MV-4-11 (cell line): ENCODE results near the gene THEMIS2.
"Not testable (repeated sequence)": the region's sequence is repeated elsewhere in the genome, so short reads cannot be mapped to it uniquely, and the experiment has no call there.

Source experiments
- DNase-seq: peaks from one replicate; lab custom pipeline; 2025; lab: John Stamatoyannopoulos, UW

The THEMIS2 gene

GRCh38 chr1:27862671-27863537, 9.4 kb upstream of the THEMIS2 start:
- DNase-seq, result peak; percentile 99

DNA sequence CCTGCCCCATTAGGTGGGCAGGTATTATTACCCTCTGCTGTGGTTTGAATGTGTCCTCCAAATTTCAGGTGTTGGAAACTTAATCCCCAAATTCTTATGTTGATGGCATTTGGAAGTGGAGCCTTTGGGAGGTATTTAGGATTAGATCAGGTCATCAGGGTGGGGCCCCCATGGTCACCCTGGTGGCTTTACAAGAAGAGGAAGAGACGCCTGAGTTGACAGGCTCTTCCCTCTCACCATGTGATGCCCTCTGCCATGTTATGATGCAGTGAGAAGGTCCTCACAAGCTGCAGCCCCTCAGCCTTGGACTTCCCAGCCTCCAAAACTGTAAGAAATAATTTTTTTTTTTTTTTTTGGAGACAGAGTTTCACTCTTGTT, 8.8 kb upstream of the THEMIS2 start:
- peak; percentile 76 for DNase-seq

- peak; percentile 70 for DNase-seq
These were observed 8.0 kb upstream of the THEMIS2 start for GRCh38 chr1:27864264-27864895.

DNA sequence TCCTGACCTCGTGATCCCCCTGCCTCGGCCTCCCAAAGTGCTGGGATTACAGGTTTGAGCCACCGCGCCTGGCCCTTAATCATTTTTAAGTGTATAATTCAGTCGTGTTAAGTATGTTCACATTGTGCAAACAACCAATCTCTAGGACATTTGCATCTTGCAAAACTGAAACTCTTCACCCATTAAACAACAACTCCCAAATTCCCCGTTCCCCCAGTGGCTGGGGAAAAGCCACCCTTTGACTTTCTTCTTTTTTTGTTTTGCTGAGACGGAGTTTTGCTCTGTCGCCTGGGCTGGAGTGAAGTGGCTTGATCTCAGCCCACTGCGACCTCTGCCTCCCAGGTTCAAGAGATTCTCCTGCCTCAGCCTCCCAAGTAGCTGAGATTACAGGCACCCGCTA, 6.5 kb upstream of the THEMIS2 start:
- no peak for DNase-seq

GRCh38 chr1:27868556-27868931, 3.8 kb upstream of the THEMIS2 start:
- peak; percentile 37 for DNase-seq

GRCh38 chr1:27868932-27869718, 3.2 kb upstream of the THEMIS2 start:
- peak; percentile 78 for DNase-seq

DNA sequence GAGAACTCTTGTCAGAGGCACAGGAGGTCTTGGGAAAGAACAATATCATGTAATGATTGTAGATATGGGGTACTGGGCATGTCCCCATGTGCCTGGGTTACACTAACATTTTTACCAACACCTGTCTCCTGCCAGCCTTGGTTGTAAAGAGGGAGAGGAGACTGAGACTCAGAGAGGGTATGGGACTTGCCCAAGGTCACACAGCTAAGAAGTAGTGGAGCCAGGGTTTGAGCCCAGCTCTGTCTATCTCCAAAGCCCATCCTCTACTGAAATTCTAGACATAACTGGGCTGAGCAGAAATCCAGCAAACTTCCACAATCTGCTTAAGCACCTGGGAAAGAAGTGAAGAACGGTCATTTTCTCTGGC, 2.6 kb upstream of the THEMIS2 start:
- DNase-seq, result no peak

GRCh38 chr1:27871076-27871475, 1.3 kb upstream of the THEMIS2 start:
- DNase-seq, result not testable (repeated sequence)

DNA sequence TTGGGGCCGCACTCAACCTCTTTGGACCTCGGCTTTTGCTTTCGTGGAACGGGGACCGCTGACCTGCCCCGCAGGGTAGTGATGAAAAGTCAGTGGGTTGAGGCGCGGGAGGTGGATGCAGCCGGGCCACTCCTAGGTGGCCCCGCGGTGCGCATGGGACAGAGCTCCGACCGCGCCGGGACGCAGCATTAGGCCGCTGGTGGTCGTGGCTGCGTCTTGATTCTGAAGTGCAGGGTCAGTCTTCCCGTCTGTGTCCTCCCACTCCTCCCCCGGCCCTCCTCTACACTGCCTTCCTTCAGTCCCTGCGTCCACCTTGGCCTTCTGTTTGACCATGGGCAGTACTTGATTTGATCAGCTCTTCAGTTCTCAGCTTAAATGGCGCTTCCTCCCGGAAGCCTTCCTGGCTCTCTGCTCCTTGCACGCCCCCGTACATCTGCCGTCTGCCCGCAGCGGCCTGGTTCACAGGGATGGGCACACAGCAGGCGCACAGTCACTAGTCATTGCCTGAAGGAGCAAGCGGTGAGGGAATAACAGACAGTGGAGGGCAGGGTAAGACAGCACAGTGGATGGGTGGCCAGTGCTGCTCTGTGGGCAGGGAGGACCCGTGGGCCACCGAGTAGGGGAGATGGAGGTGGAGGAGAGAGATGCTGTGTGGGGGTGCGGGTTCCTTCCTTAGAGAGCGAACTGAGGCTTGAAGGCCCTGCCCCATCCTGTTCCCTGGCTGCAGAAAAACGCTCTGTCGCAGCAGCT, 633 bp downstream of the THEMIS2 start:
- peak; percentile 36 for DNase-seq

- DNase-seq, result no peak
These were observed 1.5 kb downstream of the THEMIS2 start for GRCh38 chr1:27873671-27874384.

DNA sequence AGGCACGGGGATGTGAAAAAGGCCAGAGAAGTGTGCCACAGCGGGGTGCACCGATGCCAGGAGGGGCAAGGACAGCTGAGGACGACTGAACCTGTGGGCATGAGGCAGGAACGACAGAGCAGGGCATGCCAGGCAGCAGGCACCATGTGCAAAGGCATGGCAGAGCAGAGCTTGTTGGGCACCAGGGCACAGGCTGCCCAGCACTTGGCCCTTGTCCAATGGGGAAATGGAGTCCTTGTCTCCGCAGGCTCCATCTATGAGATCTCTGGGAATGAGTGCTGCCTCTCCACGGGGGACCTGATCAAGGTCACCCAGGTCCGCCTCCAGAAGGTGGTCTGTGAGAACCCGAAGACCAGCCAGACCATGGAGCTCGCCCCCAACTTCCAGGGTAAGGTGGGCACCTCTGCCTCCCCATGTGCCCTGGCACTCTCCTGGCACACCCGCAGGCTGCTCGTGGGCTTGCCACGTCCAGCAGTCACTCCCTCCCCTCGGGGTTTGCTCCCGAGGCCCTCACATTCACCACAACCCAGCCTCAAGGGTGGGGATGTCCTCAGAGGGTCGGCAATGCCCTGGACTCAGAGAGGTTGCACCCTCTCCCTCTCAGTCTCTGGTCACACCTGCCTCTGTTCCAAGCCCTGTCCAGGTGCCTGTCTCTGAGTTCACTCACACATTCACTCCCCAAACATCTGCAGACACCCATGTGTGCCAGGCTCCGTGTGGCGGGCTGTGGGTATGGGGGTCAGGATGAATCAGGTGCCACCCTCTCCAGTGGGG, 4.2 kb downstream of the THEMIS2 start:
- no peak for DNase-seq

GRCh38 chr1:27877115-27877416, 4.7 kb downstream of the THEMIS2 start:
- DNase-seq, result no peak

DNA sequence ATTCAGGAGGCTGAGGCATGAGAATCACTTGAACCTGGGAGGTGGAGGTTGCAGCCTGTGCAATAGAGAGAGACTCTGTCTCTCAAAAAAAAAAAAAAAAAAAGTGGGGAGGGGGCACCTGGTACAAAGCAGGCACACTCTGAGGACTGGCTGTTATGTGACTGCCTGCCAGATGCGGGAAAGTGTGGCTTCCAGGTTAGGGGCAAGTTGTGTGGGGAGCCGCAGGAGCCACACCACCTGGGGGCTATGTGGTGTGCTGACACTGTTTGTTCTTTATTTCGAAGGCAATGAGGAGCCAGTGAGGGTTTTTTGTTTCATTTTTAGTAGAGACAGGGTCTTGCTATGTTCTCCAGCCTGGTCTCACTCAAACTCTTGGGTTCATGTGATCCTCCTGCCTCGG, 5.7 kb downstream of the THEMIS2 start:
- DNase-seq, result no peak

GRCh38 chr1:27878787-27879335, 6.5 kb downstream of the THEMIS2 start:
- DNase-seq, result no peak

DNA sequence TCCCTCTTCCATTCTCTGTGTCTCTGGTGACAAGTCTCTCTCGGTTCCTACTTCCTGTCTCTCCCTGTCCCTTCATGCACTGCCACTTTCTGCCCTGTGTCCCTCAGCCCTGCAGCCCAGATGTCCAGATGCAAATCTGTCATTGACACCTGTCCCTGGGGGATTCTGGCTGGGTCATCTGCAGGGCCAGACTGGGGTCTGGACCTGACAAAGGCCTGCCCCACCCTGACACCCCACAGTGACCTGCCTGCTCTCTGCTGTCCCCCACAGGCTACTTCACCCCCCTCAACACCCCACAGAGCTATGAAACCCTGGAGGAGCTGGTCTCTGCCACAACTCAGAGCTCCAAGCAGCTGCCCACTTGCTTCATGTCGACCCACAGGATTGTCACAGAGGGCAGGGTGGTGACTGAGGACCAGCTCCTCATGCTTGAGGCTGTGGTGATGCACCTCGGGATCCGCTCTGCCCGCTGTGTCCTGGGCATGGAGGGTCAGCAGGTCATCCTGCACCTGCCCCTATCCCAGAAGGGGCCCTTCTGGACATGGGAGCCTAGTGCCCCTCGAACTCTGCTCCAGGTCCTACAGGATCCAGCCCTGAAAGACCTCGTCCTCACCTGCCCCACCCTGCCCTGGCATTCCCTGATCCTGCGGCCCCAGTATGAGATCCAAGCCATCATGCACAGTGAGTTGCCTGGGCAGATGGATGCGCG, 7.2 kb downstream of the THEMIS2 start:
- no peak for DNase-seq

- DNase-seq, result no peak
These were observed 10.2 kb downstream of the THEMIS2 start for GRCh38 chr1:27882543-27882903.

DNA sequence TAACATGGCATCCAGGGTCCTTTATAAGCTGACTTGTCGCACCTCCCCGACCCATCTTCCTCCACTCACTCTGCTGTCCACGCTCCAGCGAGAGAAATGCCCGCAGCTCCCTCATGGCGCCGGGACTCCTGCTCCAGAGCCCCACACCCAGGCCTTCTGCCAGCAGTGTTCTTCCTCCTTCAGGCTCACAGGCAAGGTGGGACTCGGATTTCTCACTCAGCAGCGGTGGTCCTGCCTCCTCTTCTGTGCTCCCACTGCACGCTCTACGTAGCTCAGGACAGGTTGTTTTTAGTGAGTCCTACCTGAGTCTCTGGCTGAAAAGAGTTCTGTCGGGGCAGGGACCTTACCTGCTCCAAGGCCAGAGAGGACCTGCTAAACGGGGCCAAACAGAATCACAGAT, 11.2 kb downstream of the THEMIS2 start:
- DNase-seq, result no peak

- DNase-seq, result peak; percentile 93
These were observed 11.9 kb downstream of the THEMIS2 start for GRCh38 chr1:27884006-27884954.

DNA sequence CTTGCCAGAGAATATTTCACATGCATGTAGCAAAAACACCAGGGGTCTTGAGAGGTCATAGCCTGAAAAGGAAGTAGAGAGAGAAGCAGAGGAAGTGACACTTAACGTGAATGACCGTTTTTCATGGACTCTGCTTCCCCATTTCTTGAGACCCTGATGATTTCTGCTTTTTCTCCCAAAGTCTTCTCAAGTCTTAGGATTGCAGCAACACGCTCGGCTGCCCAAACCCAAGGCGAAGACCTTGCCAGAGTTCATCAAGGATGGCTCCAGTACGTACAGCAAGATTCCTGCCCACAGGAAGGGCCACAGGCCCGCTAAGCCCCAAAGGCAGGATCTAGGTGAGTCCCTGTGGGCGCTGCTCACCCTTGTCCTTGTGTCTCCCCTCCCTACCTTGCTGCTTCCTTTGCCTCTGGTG, 12.8 kb downstream of the THEMIS2 start:
- peak; percentile 97 for DNase-seq
